Smooth muscle cell (in vitro differentiated cells): ENCODE data around the gene GOLGA8T. TPM values are rescaled to one million over a fixed set of nuclear protein-coding genes. Genes with fewer than 3 reads are reported as not detected.
"Not testable (repeated sequence)": the region's sequence is repeated elsewhere in the genome, so short reads cannot be mapped to it uniquely, and the experiment has no call there.

Experiments used
- DNase-seq: peaks from one replicate; lab custom pipeline; 2025; ENCODE audit not compliant: unreplicated experiment; lab: John Stamatoyannopoulos, UW
- H2AFZ ChIP-seq: fragments of 200-600 bp; sonication (generic); 2 replicates; pipeline ENCODE4 v1.6.0; 2016; ENCODE audit warnings: antibody characterized with exemption, low read depth, mild to moderate bottlenecking
- H3F3A ChIP-seq: fragments of 200-600 bp; sonication (generic); 2 replicates; pipeline ENCODE4 v1.6.0; 2017; ENCODE audit warnings: antibody characterized with exemption, low read depth
- H3K27ac ChIP-seq: fragments of 200-600 bp; sonication (generic); 2 replicates; pipeline ENCODE4 v1.5.1; 2016; ENCODE audit warnings: low read depth, mild to moderate bottlenecking
- H3K27me3 ChIP-seq: fragments of 200-600 bp; sonication (generic); 2 replicates; pipeline ENCODE4 v1.6.1; 2016; ENCODE audit warnings: low read depth, mild to moderate bottlenecking
- H3K36me3 ChIP-seq: fragments of 200-600 bp; sonication (generic); 2 replicates; pipeline ENCODE4 v1.5.1; 2016; ENCODE audit warnings: low read depth
- H3K4me1 ChIP-seq: fragments of 200-600 bp; sonication (generic); 2 replicates; pipeline ENCODE4 v1.5.1; 2016; ENCODE audit warnings: low read depth
- H3K4me2 ChIP-seq: fragments of 200-600 bp; sonication (generic); 2 replicates; pipeline ENCODE4 v1.6.0; 2016; ENCODE audit warnings: mild to moderate bottlenecking
- H3K4me3 ChIP-seq: fragments of 200-600 bp; sonication (generic); 2 replicates; pipeline ENCODE4 v1.5.1; 2016; ENCODE audit warnings: mild to moderate bottlenecking
- H3K79me2 ChIP-seq: fragments of 200-600 bp; sonication (generic); 2 replicates; pipeline ENCODE4 v1.6.0; 2016; ENCODE audit warnings: low read depth, mild to moderate bottlenecking
- H3K9ac ChIP-seq: fragments of 200-600 bp; sonication (generic); 2 replicates; pipeline ENCODE4 v1.6.0; 2016; ENCODE audit warnings: low read depth
- H3K9me3 ChIP-seq: fragments of 200-600 bp; sonication (generic); replicated peaks from 2 replicates; pipeline ENCODE4 v1.5.1; 2016; ENCODE audit warnings: low read depth
- H4K20me1 ChIP-seq: fragments of 200-600 bp; sonication (generic); 2 replicates; pipeline ENCODE4 v1.6.0; 2016; ENCODE audit warnings: low read depth
- WGBS: methylation state at CpG from one replicate; pipeline ENCODE4 v1.1.7; 2016; ENCODE audit warnings: low lambda C conversion rate; 5-methylcytosine and 5-hydroxymethylcytosine counted together
- polyA plus RNA-seq: library from polyadenylated mRNA; unstranded; fragments of >200 nt; fragmentation: Nextera tagmentation; extraction: Ambion mirVana; gene quantifications from 2 replicates; pipeline ENCODE4 v1.2.1, GENCODE V29; 2016
- total RNA-seq: library from RNA; depleted of rRNA; stranded (reverse); fragments of >200 nt; gene quantifications from 2 replicates; pipeline ENCODE4 v1.2.3, GENCODE V29; 2014

The GOLGA8T gene, protein sequence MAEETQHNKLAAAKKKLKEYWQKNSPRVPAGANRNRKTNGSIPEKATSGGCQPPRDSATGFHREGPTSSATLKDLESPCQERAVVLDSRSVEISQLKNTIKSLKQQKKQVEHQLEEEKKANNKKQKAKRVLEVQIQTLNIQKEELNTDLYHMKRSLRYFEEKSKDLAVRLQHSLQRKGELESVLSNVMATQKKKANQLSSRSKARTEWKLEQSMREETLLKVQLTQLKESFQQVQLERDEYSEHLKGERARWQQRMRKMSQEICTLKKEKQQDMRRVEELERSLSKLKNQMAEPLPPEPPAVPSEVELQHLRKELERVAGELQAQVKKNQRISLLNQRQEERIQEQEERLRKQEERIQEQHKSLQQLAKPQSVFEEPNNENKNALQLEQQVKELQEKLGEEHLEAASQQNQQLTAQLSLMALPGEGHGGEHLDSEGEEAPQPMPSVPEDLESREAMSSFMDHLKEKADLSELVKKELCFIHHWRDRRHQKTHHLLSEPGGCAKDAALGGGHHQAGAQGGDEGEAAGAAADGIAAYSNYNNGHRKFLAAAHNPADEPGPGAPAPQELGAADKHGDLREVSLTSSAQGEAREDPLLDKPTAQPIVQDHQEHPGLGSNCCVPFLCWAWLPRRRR
- total RNA-seq (not detected in 2 replicates), polyA plus RNA-seq (not detected in 2 replicates)

DNA sequence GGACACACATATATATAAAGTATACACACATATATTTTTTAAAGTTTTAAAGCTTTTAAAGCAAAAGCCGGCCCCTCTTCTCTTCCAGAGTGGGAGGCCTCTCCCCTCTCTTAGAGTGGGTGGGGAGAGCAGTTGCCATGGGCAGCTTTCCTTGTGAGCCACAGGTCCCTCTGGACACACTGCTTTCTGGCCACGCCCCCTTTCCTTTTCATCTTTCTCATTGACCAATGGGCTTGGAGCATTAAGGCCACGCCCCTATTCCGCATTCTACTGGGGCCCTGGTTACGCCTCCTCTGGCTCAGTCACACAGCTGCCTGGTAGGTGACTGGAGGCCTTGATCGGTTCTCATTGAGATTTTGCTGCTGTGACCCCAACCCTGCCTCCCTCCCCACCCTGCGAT lies at the start of gene GOLGA8T:
GOLGA8T (plus strand) TSS at position 301 of the 400 bp plus-strand sequence; CDS start at position 399, 98 bp downstream.
- H4K20me1 ChIP-seq, H3K4me3 ChIP-seq, H3K27me3 ChIP-seq, H3K9me3 ChIP-seq, H3K36me3 ChIP-seq, H3K4me2 ChIP-seq, H3K9ac ChIP-seq, H3K79me2 ChIP-seq, H3F3A ChIP-seq, DNase-seq, H2AFZ ChIP-seq, H3K27ac ChIP-seq, H3K4me1 ChIP-seq: not testable (repeated sequence)
- no CpG with 5 or more reads among the region's 7 CpGs for WGBS

DNA sequence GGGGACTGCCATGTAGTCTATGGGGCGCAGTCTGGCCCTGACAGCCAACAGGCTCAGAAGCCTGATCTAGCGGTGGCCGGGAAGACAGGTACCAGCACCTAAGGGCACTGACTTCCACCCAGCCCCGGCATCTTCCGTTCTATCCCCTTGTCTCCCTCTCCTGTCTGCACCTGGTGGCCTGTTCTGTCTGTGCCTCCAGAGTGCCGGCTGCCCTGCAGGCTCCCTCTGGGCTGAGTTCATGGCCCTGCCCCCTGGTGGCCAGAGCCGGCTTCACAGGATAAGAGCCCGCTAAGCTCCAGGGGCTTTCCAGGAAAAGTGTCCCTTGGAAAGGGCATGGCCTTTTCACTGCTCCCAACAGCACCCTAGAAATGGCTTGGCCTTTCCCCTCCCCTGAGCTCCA lies 37.0 kb upstream of the GOLGA8T start:
- no CpG with 5 or more reads among the region's 8 CpGs for WGBS
- H3K4me3 ChIP-seq, H4K20me1 ChIP-seq, H3F3A ChIP-seq, H3K4me2 ChIP-seq, H3K79me2 ChIP-seq, H3K27me3 ChIP-seq, H3K9ac ChIP-seq, H3K36me3 ChIP-seq, H2AFZ ChIP-seq, H3K9me3 ChIP-seq, H3K27ac ChIP-seq, H3K4me1 ChIP-seq, DNase-seq: not testable (repeated sequence)

DNA sequence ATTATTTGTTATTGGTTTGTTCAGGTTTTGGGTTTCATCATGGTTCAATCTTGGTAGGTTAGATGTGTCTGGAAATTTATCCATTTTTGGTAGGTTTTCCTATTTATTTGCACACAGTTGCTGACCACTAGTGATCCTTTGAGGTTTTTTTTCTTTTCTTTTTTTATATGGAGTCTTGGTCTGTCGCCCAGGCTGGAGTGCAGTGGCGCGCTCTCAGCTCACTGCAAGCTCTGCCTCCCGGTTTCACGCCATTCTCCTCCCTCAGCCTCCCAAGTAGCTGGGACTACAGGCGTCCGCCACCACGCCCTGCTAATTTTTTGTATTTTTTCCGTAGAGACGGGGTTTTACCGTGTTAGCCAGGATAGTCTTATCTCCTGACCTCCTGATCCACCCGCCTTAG lies 32.0 kb upstream of the GOLGA8T start:
- H3K27ac ChIP-seq, H3K4me3 ChIP-seq, H3K79me2 ChIP-seq, H3K27me3 ChIP-seq, H2AFZ ChIP-seq, H3K4me1 ChIP-seq, H4K20me1 ChIP-seq, H3K4me2 ChIP-seq, H3K9me3 ChIP-seq, H3F3A ChIP-seq, DNase-seq, H3K9ac ChIP-seq, H3K36me3 ChIP-seq: not testable (repeated sequence)
- WGBS, result no CpG with 5 or more reads among the region's 12 CpGs

DNA sequence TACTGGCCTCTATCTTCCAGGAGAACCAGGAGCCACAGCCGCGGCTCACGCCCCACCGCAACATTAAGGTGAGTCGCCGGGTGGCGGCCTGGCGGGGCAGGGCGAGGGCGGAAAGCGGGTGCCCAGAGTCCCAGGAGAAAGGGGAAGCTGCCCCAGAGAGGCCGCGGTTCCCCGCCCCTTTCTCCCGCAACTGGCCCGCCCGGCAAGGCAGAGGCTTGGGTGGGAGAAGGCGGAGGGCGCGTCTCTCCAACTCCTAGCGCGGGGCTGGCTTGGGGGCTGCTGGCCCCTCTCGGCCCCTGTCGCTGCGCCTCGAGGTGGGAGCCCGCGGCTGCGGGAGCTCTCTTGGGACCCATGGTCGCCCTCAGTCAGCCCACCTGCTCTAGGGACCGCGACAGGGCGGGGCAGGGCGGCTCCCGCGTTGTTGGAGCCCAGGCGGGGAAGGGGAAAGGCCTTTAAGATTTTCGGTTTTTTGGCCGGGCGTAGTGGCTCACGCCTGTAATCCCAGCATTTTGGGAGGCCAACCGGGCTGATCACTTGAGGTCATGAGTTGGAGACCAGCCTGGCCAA lies 30.8 kb upstream of the GOLGA8T start:
- H3K4me3 ChIP-seq, H3K79me2 ChIP-seq, H3K27me3 ChIP-seq, H3K4me2 ChIP-seq, H3K9me3 ChIP-seq, DNase-seq, H3K4me1 ChIP-seq, H3K9ac ChIP-seq, H2AFZ ChIP-seq, H3K36me3 ChIP-seq, H4K20me1 ChIP-seq, H3F3A ChIP-seq, H3K27ac ChIP-seq: not testable (repeated sequence)
- WGBS, result 26% methylated on average over 3 of the region's 42 CpGs

DNA sequence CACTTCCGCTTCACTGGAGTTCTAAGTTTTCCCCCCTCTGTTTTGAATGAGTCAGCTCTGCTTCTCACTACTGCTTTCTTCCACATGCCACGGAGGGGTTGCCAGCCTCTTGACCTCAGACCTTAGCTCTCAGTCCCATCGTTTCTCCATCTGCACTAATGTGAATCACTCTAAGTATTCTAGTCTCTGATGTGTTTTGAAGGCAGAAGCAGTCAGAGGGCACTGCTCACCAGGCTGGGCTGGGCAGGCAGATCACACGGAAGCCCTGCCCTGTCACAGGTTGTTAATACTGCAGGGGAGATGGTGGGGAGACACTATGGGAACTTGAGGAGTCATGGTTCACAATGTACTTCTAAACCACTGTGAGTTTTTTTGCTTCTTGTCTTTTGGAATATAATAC lies 24.3 kb upstream of the GOLGA8T start:
- not testable (repeated sequence) for H3K9me3 ChIP-seq, H3K27me3 ChIP-seq, H3K36me3 ChIP-seq, H3K4me3 ChIP-seq, H3K27ac ChIP-seq, H3F3A ChIP-seq, H3K9ac ChIP-seq, H2AFZ ChIP-seq, DNase-seq, H4K20me1 ChIP-seq, H3K4me1 ChIP-seq, H3K79me2 ChIP-seq, H3K4me2 ChIP-seq
- no CpG with 5 or more reads among the region's 4 CpGs for WGBS

DNA sequence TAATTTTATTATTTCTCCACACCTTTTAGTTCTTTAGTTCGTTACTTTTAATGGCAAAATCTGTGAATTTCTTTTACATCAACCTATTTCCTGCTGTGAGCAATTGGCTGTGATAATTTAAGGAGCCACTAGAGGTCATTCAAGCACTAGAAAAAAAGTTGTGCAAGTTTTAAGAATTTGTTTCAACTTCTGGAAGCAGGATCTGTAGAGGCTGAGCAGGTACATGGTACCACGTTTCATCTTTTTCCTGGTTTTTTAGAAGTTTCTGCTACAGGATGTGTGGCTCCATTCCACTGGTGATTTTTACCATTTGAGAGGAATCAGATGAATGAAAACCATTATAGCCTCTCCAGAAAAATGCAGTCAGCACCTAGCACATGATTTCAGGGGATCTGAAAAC lies 4.8 kb upstream of the GOLGA8T start:
- DNase-seq, H2AFZ ChIP-seq: not testable (repeated sequence)

DNA sequence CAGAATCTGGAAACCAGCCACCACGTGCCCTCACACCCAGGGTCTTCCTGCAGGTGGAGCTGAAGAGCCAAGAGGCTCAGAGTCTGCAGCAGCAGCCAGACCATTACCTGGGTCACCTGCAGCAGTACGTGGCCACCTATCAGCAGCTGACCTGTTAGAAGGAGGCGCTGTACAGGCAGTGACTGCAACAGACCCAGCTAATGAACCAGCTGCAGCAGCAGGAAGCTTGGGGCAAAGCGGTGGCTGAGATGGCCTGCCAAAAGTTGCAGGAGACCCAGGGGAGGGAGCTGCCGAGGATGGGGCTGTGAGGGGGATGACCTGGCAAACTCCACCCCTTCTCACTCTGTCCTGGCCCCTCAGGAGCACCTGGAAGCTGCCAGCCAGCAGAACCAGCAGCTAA lies 8.4 kb downstream of the GOLGA8T start:
- H3F3A ChIP-seq, H3K9me3 ChIP-seq, H3K79me2 ChIP-seq, H3K36me3 ChIP-seq, H3K9ac ChIP-seq, H3K4me1 ChIP-seq, H2AFZ ChIP-seq, H3K27me3 ChIP-seq, H3K27ac ChIP-seq, H4K20me1 ChIP-seq, H3K4me3 ChIP-seq, DNase-seq, H3K4me2 ChIP-seq: not testable (repeated sequence)
- 57% methylated on average over 4 of the region's 5 CpGs for WGBS

More for the DNA sequence above, 4.8 kb upstream of the GOLGA8T start:
- not testable (repeated sequence) for H3K79me2 ChIP-seq, H3K27ac ChIP-seq, H3K9me3 ChIP-seq, H3F3A ChIP-seq, H3K9ac ChIP-seq, H4K20me1 ChIP-seq, H3K27me3 ChIP-seq, H3K4me3 ChIP-seq, H3K4me2 ChIP-seq, H3K4me1 ChIP-seq, H3K36me3 ChIP-seq
- WGBS, result 14% methylated on average over 1 of the region's 2 CpGs

DNA sequence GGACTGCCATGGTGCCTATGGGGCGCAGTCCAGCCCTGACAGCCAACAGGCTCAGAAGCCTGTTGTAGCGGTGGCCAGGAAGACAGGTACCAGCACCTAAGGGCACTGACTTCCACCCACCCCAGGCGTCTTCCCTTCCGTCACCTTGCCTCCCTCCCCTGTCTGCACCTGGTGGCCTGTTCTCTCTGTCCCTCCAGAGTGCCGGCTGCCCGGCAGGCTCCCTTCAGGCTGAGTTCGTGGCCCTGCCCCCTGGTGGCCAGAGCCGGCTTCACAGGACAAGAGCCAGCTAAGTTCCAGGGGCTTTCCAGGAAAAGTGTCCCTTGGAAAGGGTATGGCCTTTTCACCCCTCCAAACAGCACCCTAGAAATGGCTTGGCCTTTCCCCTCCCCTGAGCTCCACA lies 15.0 kb downstream of the GOLGA8T start:
- not testable (repeated sequence) for H3K4me3 ChIP-seq, H3K4me2 ChIP-seq, DNase-seq, H3K9me3 ChIP-seq, H3K27me3 ChIP-seq, H3K79me2 ChIP-seq, H3F3A ChIP-seq, H3K36me3 ChIP-seq, H4K20me1 ChIP-seq, H3K9ac ChIP-seq, H2AFZ ChIP-seq, H3K27ac ChIP-seq, H3K4me1 ChIP-seq
- no CpG with 5 or more reads among the region's 8 CpGs for WGBS
